Endothelial cell of umbilical vein (primary cell): Measurements from ENCODE around the gene RBM8A. TPM values are rescaled to one million over a fixed set of nuclear protein-coding genes. Genes with fewer than 3 reads are reported as not detected.
A peak's percentile ranks its signal among the peaks of the same experiment; 100 is the strongest.

Experiments
- BruUV-seq: library from RNA; stranded (reverse); fragments of 400-500 nt; replicated peaks from 2 replicates; lab custom pipeline; 2021; lab: Mats Ljungman, UMichigan
- CTCF ChIA-PET: fragments of 300-600, 350-600 bp; sonication (Branson Sonifier 250); formaldehyde crosslinking; loops from one replicate; lab custom pipeline; 2021; ENCODE audit warnings: antibody characterized with exemption, inconsistent platforms; lab: Charles Lee
- POLR2A ChIA-PET: fragments of 300-600, 350-600 bp; sonication (Branson Sonifier 250); formaldehyde crosslinking; loops from one replicate; lab custom pipeline; 2021; ENCODE audit warnings: antibody characterized with exemption, inconsistent platforms; lab: Charles Lee
- DNase-seq: peaks from one replicate; pipeline ENCODE4 v3.0.0-alpha.2; 2011; ENCODE audit warnings: low read depth, low spot score
- FAIRE-seq: peaks from 2 replicates; lab custom pipeline; 2011; peaks lifted over from hg19 to GRCh38; lab: Jason Lieb, UNC
- H2AFZ ChIP-seq: 2 replicates; pipeline ENCODE4 v1.6.0; 2012; ENCODE audit warnings: low read depth, low read length, control low read depth, inconsistent platforms
- H3K27ac ChIP-seq: 2 replicates; pipeline ENCODE4 v1.5.1; 2011; ENCODE audit warnings: low read depth, mild to moderate bottlenecking, control low read depth, low read length, moderate library complexity; ENCODE audit not compliant: insufficient read depth
- H3K27me3 ChIP-seq, 2 experiments: 2 replicates each; pipeline versions ENCODE4 v1.6.0 to v1.6.1; 2011; ENCODE audit warnings: low read length in 2 of 2, mixed read lengths in 1 of 2; ENCODE audit not compliant: control insufficient read depth in 2 of 2, insufficient read depth in 2 of 2
- H3K36me3 ChIP-seq, 2 experiments: 2 replicates in 1 of 2; 3 replicates in 1 of 2; pipeline ENCODE4 v1.5.1; 2011; ENCODE audit warnings: low read length in 2 of 2, mild to moderate bottlenecking in 1 of 2, moderate library complexity in 1 of 2; ENCODE audit not compliant: control insufficient read depth in 2 of 2, insufficient read depth in 2 of 2; ENCODE audit errors: extremely low read depth in 1 of 2
- H3K4me1 ChIP-seq: 3 replicates; pipeline ENCODE4 v1.5.1; 2011; ENCODE audit warnings: mild to moderate bottlenecking, low read length; ENCODE audit not compliant: control insufficient read depth, insufficient read depth; ENCODE audit errors: extremely low read depth
- H3K4me2 ChIP-seq: 2 replicates; pipeline ENCODE4 v1.6.1; 2011; ENCODE audit warnings: low read length, control low read depth, mixed read lengths; ENCODE audit not compliant: insufficient read depth
- H3K4me3 ChIP-seq, 3 experiments: fragments of 200-600 bp in 1 of 3; sonication (generic), shearing (Covaris generic) in 1 of 3; replicated peaks in 1 of 3; 2 replicates each; pipeline ENCODE4 v1.5.1; 2011 to 2016; ENCODE audit warnings: control low read depth in 3 of 3, low read length in 3 of 3, mild to moderate bottlenecking in 2 of 3, inconsistent platforms in 1 of 3, low read depth in 1 of 3, moderate library complexity in 1 of 3; ENCODE audit not compliant: insufficient read depth in 1 of 3
- H3K79me2 ChIP-seq: 2 replicates; pipeline ENCODE4 v1.6.0; 2012; ENCODE audit warnings: low read length, inconsistent platforms; ENCODE audit not compliant: control insufficient read depth, insufficient read depth
- H3K9ac ChIP-seq: replicated peaks from 2 replicates; pipeline ENCODE3; 2011; ENCODE audit warnings: low read length, control low read depth; ENCODE audit not compliant: insufficient read depth; ENCODE audit errors: extremely low read depth
- H3K9me1 ChIP-seq: replicated peaks from 3 replicates; pipeline ENCODE4 v1.6.0; 2011; ENCODE audit warnings: mild to moderate bottlenecking, low read length; ENCODE audit not compliant: control insufficient read depth, insufficient read depth; ENCODE audit errors: extremely low read depth
- H3K9me3 ChIP-seq: replicated peaks from 2 replicates; pipeline ENCODE4 v1.5.1; 2012; ENCODE audit warnings: low read length, inconsistent platforms; ENCODE audit not compliant: control insufficient read depth, insufficient read depth
- H4K20me1 ChIP-seq: replicated peaks from 2 replicates; pipeline ENCODE3; 2011; ENCODE audit warnings: mild to moderate bottlenecking, low read length; ENCODE audit not compliant: control insufficient read depth, insufficient read depth; ENCODE audit errors: extremely low read depth
- CTCF ChIP-seq, 2 donors: IDR thresholded peaks; 1 replicate in 1 of 2; 2 replicates in 1 of 2; pipeline ENCODE4 v1.5.1; 2011; ENCODE audit warnings: low read length in 2 of 2, mild to moderate bottlenecking in 2 of 2, moderate library complexity in 2 of 2, control low read depth in 1 of 2, inconsistent platforms in 1 of 2, low read depth in 1 of 2; ENCODE audit not compliant: insufficient read depth in 1 of 2; ENCODE audit errors: extremely low read depth in 1 of 2
- EZH2 ChIP-seq: IDR thresholded peaks from 2 replicates; pipeline ENCODE4 v1.6.1; 2012; ENCODE audit warnings: borderline replicate concordance, low read depth, mild to moderate bottlenecking, moderate library complexity, low read length, inconsistent platforms; ENCODE audit not compliant: severe bottlenecking
- FOS ChIP-seq: IDR thresholded peaks from 2 replicates; pipeline ENCODE4 v1.6.1; 2011; ENCODE audit warnings: mild to moderate bottlenecking, low read length, moderate library complexity, borderline replicate concordance; ENCODE audit not compliant: insufficient read depth
- GATA2 ChIP-seq: IDR thresholded peaks from 2 replicates; pipeline ENCODE4 v1.7.0; 2011; ENCODE audit warnings: low read depth, mild to moderate bottlenecking, moderate library complexity, mixed read lengths, low read length; ENCODE audit not compliant: insufficient read length, insufficient read depth
- JUN ChIP-seq: IDR thresholded peaks from 2 replicates; pipeline ENCODE4 v1.6.1; 2011; ENCODE audit warnings: borderline replicate concordance, low read depth; ENCODE audit not compliant: insufficient read length, insufficient read depth
- MAX ChIP-seq: IDR thresholded peaks from 2 replicates; pipeline ENCODE4 v1.6.1; 2011; ENCODE audit not compliant: insufficient read depth, insufficient read length
- MYC ChIP-seq: IDR thresholded peaks from one replicate; pipeline ENCODE4 v1.6.1; 2011; ENCODE audit warnings: mild to moderate bottlenecking, low read depth, low read length
- POLR2A ChIP-seq: IDR thresholded peaks from 2 replicates; pipeline ENCODE4 v1.6.1; 2012; ENCODE audit warnings: low read depth, mild to moderate bottlenecking, control low read depth, low read length
- POLR2AphosphoS5 ChIP-seq: IDR thresholded peaks from 2 replicates; pipeline ENCODE4 v1.6.1; 2012; ENCODE audit warnings: low read depth, mild to moderate bottlenecking, control low read depth, low read length, moderate library complexity; ENCODE audit not compliant: insufficient read depth
- dilution Hi-C: fragments of 300-500 bp; cut with MboI; formaldehyde crosslinking; loops from one replicate; pipeline ENCODE4 v1.15.0; 2019; ENCODE audit warnings: low sequenced_read_pairs; ENCODE audit not compliant: extremely low pct_ligation_motif_present
- intact Hi-C: fragments of 100-400 bp; cut with micrococcal nuclease; formaldehyde crosslinking; loops from one replicate; pipeline ENCODE4 v1.10.0; 2022
- polyA plus RNA-seq, 4 experiments: library from polyadenylated mRNA; depleted of rRNA in 3 of 4; stranded (reverse) in 3 of 4; unstranded in 1 of 4; fragments of >200 nt; gene quantifications; 2 replicates each; pipeline versions ENCODE4 v1.2.1 to v1.2.3, GENCODE V29; 2011 to 2012; ENCODE audit warnings: missing spikeins in 1 of 4
- total RNA-seq: library from RNA; stranded (reverse); gene quantifications from 2 replicates; pipeline ENCODE4 v1.2.3, GENCODE V29; 2021

Gene RBM8A
- total and polyA plus RNA-seq, 2 donors (not counting 3 experiments of a cell fraction or from before 2014, with no cell fraction given), result 192 to 194 TPM

DNA sequence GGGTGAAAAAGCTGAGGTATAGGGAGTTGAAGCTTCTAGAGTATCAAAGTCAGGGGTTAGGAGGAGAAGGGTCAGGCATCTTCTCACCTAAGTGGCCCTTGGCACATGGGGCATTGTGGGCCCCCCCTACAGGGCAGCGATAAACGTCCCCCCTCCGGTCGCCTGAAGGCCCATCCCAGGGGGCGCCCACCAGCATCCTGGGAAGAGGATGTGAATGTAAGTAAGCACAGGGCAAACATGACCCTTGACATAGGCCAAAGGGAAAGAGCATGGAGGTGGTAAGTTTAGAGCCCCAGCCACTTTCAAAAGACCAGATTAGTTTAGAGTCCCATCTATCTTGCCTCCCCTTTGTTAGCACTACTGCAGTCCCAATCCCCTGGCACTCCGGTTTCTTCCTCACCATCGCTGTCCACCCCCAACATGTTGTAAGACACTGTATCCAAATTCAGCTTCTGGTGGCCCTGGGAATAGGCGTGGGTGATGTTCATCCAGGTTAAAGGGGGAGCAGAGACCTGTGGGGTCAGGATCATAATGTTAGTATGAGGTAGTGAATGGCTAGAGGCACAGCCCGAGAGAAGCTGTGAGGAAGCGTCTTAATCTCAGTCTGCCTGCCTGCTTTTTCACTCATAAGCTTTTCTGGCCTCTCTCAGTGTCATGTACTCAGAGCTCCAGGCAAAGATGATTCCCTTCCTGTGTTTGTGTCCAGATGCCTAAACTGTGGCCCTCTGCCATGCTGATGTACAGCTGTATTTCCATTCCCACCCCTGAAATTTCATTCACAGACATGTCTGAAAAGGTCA lies 20.1 kb downstream of the RBM8A start:
- peak overlapping the region; percentile 68 for H2AFZ ChIP-seq
- FAIRE-seq (peak; percentile 78), DNase-seq (peak; percentile 59)
- no peak for TF ChIP-seq POLR2A
- TF ChIP-seq MYC, result no peak
- no peak for TF ChIP-seq POLR2AphosphoS5
- TF ChIP-seq CTCF (IDR thresholded peaks at IDR 0.05; ENCODE audit: extremely low read depth in 1 of 2, insufficient read depth in 1 of 2, low read depth in 1 of 2, low read length in 2 of 2), result no peak
- TF ChIP-seq MAX, result no peak
- no peak for TF ChIP-seq FOS
- TF ChIP-seq JUN, result no peak
- no peak for TF ChIP-seq EZH2
- no peak for TF ChIP-seq GATA2
- no peaks in the 10 kb centered on the region for H3K9me1 ChIP-seq
- H4K20me1 ChIP-seq, result no peaks in the 10 kb centered on the region
- ChIA-PET POLR2A (interaction anchor here (0.6 to 3.1 kb wide), 4 partner anchors 15 to 55 kb away, joined by 5 to 23 read pairs (median 8); partner anchors contain the start of gene PIAS3), CTCF (interaction anchor here (0.6 to 7.7 kb wide), 10 partner anchors 11 to 132 kb away, joined by 3 to 280 read pairs (median 4); partner anchors contain the start of genes ANKRD35, NUDT17, PEX11B and RBM8A)
- no peak overlapping the region for H3K4me2 ChIP-seq
- H3K4me3 ChIP-seq, result no peak overlapping the region
- peaks cover 5 to 6% of the 10 kb centered on the region in 2 experiments for H3K36me3 ChIP-seq
- H3K27me3 ChIP-seq, result no peaks in the 10 kb centered on the region
- intact Hi-C loops, result loop anchor here (5.0 kb wide), 1 partner anchor 50 kb away; the partner anchor contains the start of gene LIX1L
- H3K9me3 ChIP-seq, result no peaks in the 10 kb centered on the region
- no peak overlapping the region for H3K9ac ChIP-seq
- dilution Hi-C loops, result no loop called here
- peak overlapping the region; percentile 39 for H3K27ac ChIP-seq
- BruUV-seq, result no TSS peak
- H3K4me1 ChIP-seq, result peaks cover 25% of the 10 kb centered on the region
- peaks cover 7% of the 10 kb centered on the region for H3K79me2 ChIP-seq
